Natural killer cell treated with Interleukin-12 subunit alpha and Interleukin-12 subunit beta and Interleukin-15 and Interleukin-18, amount 100 ng/mL, for 72 hours (primary cell): ENCODE measurements around the gene WHRN. TPM values are rescaled to one million over a fixed set of nuclear protein-coding genes. Genes with fewer than 3 reads are reported as not detected.

Experiments
- ATAC-seq, 2 donors: fragments of 150-1000 bp; cut with Tn5 transposase in 1 of 2; sonication (Bioruptor Pico), chemical (Tn5 transposase) in 1 of 2; 2 replicates each; pipeline ENCODE4 v1.10.0; 2021
- DNase-seq: peaks from one replicate; pipeline ENCODE4 v3.0.0; 2022; ENCODE audit warnings: low spot score
- H3K27ac Mint-ChIP-seq, 2 donors: 1 replicate in 1 of 2; 2 replicates in 1 of 2; pipeline ENCODE4 v1.8.0; 2022; ENCODE audit warnings: mixed read lengths in 2 of 2, mild to moderate bottlenecking in 1 of 2, moderate library complexity in 1 of 2
- H3K27me3 Mint-ChIP-seq, 2 donors: 1 replicate in 1 of 2; 2 replicates in 1 of 2; pipeline ENCODE4 v1.8.0; 2022; ENCODE audit warnings: mixed read lengths in 2 of 2
- H3K36me3 Mint-ChIP-seq: one replicate; pipeline ENCODE4 v1.8.0; 2022; ENCODE audit warnings: mixed read lengths
- H3K4me1 Mint-ChIP-seq, 2 donors: 1 replicate in 1 of 2; 2 replicates in 1 of 2; pipeline ENCODE4 v1.8.0; 2022; ENCODE audit warnings: low read depth in 2 of 2, mixed read lengths in 2 of 2, mild to moderate bottlenecking in 1 of 2
- H3K4me3 Mint-ChIP-seq: one replicate; pipeline ENCODE4 v1.8.0; 2022; ENCODE audit warnings: mixed read lengths
- H3K9me3 Mint-ChIP-seq: 2 replicates; pipeline ENCODE4 v1.8.0; 2022; ENCODE audit warnings: mixed read lengths
- total RNA-seq, 2 donors: library from RNA; stranded (reverse); gene quantifications; one replicate each; pipeline ENCODE4 v1.2.3, GENCODE V29; 2022

The WHRN gene
- total RNA-seq, 2 donors from 2014 or later, result 1.1 to 2.4 TPM

DNA sequence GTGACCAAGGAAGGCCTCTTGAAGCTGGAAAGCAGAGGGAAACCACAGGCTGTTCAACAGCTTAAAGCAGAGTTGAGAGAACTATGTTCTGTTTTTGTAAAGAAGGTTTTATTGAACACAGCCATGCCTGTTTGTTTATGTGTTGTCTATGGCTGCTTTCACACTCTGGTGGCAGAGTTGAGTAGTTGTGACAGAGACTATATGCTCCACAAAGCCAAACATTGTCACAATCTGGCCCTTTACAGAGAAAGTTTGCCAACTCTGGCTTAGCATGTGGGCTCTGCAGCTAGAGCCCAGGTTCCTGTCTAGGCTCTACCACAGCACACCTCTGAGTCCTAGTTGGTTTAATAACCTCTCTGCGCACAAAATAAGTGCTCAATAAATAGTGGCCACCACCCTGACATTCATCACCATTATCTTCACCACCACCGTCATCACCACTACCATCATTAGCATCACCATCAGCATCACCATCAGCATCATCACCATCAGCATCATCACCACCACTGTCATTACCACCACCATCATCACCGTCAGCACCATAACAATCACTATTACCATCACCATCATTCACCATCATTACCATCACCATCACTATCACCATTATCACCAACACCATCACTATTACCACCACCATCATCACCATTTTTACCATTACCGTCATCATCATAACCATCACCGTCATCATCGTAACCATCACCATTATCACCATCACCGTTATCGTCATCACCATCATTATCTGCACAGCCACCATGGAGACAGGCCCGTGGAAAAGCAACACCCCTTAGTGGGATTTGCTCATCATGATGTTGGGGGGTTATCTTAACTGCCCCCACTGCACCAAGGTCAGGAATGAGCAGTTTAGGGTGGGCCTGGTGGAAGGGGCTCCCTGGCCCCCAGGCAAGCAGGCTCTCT is 135.8 kb downstream of the WHRN start:
- H3K9me3 Mint-ChIP-seq, result no peaks in the 10 kb centered on the region
- H3K27ac Mint-ChIP-seq, result peak overlapping the region; percentile 77 to 82
- peak overlapping the region; percentile 69 for H3K4me3 Mint-ChIP-seq
- H3K36me3 Mint-ChIP-seq, result peaks cover 30% of the 10 kb centered on the region
- ATAC-seq (peak in 1 of 2 donors; percentile 3), DNase-seq (no peak)
- H3K4me1 Mint-ChIP-seq, result peaks cover 62 to 81% of the 10 kb centered on the region in 2 donors
- no peaks in the 10 kb centered on the region for H3K27me3 Mint-ChIP-seq

DNA sequence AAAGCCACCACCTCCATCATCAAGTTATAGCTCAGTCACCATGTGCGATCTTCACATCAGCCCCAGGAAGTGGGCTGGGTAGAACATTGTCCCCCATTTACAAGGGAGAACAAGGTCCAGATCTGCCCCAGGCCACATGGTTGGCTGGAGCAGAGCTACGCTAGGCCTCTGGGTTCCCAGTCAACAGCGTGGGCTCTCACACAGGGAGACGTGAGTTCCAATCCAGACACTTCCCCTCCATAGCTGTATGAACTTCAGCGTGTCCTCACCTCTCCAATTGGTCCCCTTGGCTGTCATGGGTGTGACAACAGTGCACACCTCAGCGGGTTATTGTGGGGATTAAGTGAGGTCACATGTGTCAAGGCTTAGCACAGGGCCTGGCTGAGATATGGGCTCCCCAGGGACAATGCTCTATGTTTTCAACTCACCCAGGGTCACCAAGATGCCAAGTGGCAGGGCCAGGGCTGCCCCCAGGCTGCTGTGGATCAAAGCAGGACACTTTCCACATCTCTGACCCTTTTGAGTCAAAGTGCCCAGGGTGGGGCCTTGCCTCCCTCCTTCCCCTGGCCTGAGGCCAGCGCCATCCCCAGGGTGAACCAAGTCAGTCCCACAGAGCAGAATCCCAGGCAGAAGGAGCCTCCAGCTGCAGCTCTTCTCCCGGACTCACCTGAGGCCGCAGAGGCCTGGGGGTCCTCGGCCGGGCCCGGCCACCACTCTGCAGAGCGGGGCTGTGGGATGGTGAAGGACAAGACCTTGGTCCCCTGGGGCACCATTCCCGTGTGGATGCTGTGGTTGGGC is 137.3 kb downstream of the WHRN start:
- ATAC-seq (peak in 1 of 2 donors; percentile 45), DNase-seq (no peak)
- Mint-ChIP-seq H3K4me3 (peak overlapping the region; percentile 85), H3K9me3 (no peaks in the 10 kb centered on the region), H3K4me1 (peaks cover 65 to 83% of the 10 kb centered on the region in 2 donors), H3K27me3 (no peaks in the 10 kb centered on the region), H3K36me3 (peaks cover 37% of the 10 kb centered on the region), H3K27ac (peak overlapping the region; percentile 77 to 82)

DNA sequence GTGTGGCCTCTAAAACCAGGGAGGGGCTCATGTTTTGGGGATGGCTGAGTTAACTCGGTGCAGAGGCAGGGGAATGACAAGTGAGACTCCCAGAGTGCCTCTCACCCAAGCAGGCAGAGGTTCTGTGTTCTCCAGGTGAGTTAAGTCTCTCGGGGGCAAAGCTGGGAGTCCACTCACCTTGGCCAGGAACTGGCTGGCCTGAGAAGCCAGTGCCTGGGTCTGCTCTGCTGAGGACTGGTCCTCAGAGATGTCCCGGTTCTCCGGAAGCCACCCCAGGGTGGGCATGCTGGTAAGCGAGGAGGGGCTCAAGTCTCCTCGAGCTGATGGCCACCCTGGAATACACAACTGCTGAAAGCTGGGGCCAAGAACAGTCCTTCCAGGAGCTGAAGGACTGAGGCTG is 137.9 kb downstream of the WHRN start:
- Mint-ChIP-seq H3K4me1 (peaks cover 66 to 80% of the 10 kb centered on the region in 2 donors), H3K4me3 (peak overlapping the region; percentile 85), H3K9me3 (no peaks in the 10 kb centered on the region), H3K27ac (peak overlapping the region; percentile 77 to 82), H3K27me3 (no peaks in the 10 kb centered on the region), H3K36me3 (peaks cover 37% of the 10 kb centered on the region)
- DNase-seq, result no peak
- no peak for ATAC-seq

DNA sequence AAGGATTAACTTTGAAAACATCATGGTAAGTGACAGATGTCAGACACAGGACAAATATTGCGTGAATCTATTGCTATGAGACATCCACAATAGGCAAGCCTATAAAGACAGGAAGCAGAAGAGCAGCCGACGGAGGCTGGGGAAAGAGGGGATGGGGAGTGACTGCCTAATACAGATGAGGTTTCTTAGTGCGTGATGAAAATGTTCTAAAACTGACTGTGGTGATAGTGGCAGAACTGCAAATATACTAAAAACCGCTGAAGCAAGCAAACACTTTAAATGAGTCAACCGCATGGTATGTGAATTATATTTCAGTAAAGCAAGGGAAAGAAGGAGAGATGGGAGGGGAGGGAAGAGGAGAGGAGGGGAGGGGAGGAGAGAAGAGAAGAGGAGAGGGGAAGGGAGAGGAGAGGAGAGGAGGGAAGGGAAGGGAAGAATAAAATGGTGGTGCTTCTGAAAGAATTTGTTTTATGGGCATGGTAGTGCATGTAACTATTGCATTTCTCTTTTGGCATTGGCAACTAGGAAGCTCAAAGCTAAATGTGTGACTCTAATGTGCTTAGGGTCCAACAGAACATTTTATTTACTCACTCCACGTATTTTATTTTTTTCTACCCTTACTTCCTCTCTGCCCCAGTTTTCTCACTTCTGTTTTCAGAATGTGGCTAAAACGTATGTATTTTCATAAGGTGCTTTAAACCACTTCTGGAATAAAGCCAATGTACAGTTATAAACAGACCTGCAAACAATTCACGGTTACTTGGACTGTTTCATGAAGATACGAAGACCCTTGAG is 138.7 kb downstream of the WHRN start:
- Mint-ChIP-seq H3K4me1 (peaks cover 61 to 72% of the 10 kb centered on the region in 2 donors), H3K27ac (peak overlapping the region; percentile 77 to 82), H3K27me3 (no peaks in the 10 kb centered on the region), H3K9me3 (no peaks in the 10 kb centered on the region), H3K4me3 (peak overlapping the region; percentile 85), H3K36me3 (peaks cover 37% of the 10 kb centered on the region)
- ATAC-seq, result peak; percentile 76 to 79
- DNase-seq, result peak; percentile 78

DNA sequence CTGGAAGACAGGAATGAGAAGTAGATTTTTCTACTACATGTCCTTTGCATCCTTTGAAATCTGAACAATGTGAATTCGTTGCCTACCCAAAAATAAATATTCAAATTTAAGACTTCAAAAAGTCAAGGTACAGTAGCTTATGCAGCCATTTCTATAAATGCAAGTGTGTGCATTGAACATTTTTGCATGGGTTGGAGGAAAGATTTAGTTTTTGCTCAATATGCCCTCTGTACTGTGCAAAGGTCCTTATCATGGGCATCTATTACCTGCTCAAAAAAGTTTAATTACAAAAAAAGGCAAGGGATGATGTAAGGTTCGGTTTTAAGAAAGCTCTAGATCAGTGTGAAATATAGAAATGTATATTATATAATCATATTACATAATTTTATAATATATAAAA is 140.1 kb downstream of the WHRN start:
- ATAC-seq (no peak), DNase-seq (no peak)
- Mint-ChIP-seq H3K27me3 (no peaks in the 10 kb centered on the region), H3K4me3 (no peak overlapping the region), H3K36me3 (peaks cover 51% of the 10 kb centered on the region), H3K27ac (peak overlapping the region; percentile 82 to 97), H3K4me1 (peaks cover 70 to 78% of the 10 kb centered on the region in 2 donors), H3K9me3 (no peaks in the 10 kb centered on the region)

DNA sequence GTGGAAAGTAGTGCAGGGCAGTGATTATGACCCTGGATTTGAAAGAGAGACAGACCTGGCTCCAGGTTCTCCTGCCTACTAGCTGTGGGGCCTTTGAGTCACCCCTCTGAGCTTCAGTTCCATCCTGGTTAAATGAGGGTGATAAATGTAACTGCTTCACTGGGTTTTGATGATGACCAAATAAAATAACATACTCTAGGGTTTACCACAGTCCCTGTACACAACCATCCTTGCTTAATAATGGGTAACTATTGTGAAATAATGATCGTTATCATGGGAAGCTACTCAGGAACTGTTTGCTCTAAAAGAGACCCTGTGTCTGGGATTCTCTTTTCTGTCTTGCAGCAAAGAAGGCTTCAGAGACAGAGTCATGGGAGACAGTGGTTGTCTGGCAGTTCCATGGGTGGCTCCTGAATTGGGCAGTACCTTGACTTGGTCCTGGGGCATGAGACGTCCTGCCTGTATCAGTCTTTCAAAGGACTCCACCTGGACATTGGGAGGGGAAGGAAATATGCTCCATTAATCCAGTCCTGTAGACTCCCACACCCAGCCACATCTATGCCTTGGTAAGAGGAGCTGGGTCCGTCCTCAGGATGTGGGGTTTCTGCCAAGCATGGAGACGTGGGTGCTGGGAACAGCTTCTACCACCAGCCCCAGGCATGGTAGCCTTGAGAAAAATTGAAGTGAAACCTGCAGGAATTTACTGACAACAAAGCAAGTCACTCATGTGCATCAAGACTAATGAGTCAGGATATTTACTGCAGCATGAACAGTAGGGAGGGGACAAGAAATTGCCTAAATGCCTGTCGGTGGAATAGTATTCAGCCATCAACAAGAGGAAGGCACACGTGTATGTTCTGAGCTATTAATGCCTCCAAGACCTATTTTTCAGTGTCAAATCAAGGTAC is 140.9 kb downstream of the WHRN start:
- no peak for DNase-seq
- Mint-ChIP-seq H3K9me3 (no peaks in the 10 kb centered on the region), H3K36me3 (peaks cover 47% of the 10 kb centered on the region), H3K27ac (peak overlapping the region; percentile 82 to 97), H3K27me3 (no peaks in the 10 kb centered on the region), H3K4me3 (peak overlapping the region; percentile 78), H3K4me1 (peaks cover 71% of the 10 kb centered on the region in 2 donors)
- peak; percentile 62 to 78 for ATAC-seq

DNA sequence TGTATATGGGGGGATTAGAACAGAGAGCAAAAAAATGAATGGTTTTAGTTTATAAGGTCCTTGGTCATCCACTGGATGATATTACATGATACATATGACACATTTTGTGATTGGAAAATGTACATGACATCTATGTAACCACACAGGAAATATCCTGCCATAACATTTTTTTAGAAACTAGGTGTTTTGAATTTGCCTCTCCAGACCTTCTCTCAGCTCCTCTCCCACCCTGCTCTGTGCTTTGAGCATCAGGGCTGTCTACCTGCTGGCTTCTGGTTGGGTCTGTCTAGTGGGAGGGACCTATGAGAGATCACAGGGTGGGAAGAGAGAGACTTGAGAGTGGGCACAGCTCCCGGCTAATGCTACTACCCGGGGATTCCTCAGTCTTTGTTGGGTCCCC is 141.8 kb downstream of the WHRN start:
- Mint-ChIP-seq H3K9me3 (no peaks in the 10 kb centered on the region), H3K27me3 (no peaks in the 10 kb centered on the region), H3K4me3 (peak overlapping the region; percentile 78), H3K27ac (peak overlapping the region; percentile 82 to 97), H3K36me3 (peaks cover 47% of the 10 kb centered on the region), H3K4me1 (peaks cover 69% of the 10 kb centered on the region in 2 donors)
- no peak for DNase-seq
- peak in 1 of 2 donors; percentile 43 for ATAC-seq

DNA sequence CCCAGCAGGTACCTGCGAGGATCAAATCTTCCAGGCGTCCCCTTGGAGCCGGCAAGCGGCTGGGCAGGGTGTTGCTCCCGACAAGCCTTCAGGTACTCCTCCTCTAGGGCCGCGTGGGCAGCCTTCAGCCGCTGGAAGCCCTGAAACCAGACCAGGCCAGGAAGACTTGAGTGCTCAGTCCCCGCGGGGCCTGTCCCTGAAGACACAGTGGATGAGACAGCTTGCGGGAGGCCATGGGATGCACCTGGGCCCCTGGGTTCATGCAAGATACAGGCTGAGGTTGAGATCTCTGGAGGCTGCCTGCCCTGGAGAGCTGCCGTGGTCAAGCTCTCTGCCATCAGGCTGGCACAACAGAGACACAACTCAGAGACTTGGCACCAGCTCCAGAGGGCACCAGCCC is 142.9 kb downstream of the WHRN start:
- Mint-ChIP-seq H3K4me3 (no peak overlapping the region), H3K27me3 (no peaks in the 10 kb centered on the region), H3K9me3 (no peaks in the 10 kb centered on the region), H3K36me3 (peaks cover 55% of the 10 kb centered on the region), H3K27ac (peak overlapping the region; percentile 82 to 97), H3K4me1 (peaks cover 65 to 67% of the 10 kb centered on the region in 2 donors)
- ATAC-seq (no peak), DNase-seq (no peak)

DNA sequence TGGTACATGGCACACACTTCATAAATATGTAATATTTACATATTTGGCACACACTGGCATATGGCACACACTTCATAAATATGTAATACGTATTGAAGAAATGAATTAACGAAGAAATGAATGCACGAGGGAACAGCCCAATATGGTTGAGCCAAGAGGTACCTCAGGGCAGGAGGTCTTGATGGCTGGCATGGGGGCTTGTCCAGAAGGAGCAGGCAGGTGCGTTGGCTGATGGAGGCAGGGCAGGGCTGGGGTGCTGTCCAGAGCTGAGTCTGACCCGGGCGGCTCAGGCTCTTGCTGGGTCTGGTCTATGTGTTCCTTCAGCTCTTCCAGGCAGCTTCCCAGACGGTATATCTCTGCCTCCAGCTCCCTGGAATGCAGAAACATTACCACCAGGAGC is 143.7 kb downstream of the WHRN start:
- Mint-ChIP-seq H3K36me3 (peaks cover 52% of the 10 kb centered on the region), H3K27me3 (no peaks in the 10 kb centered on the region), H3K4me3 (no peak overlapping the region), H3K9me3 (no peaks in the 10 kb centered on the region), H3K4me1 (peaks cover 60 to 64% of the 10 kb centered on the region in 2 donors), H3K27ac (peak overlapping the region; percentile 82 to 97)
- ATAC-seq (no peak), DNase-seq (no peak)

DNA sequence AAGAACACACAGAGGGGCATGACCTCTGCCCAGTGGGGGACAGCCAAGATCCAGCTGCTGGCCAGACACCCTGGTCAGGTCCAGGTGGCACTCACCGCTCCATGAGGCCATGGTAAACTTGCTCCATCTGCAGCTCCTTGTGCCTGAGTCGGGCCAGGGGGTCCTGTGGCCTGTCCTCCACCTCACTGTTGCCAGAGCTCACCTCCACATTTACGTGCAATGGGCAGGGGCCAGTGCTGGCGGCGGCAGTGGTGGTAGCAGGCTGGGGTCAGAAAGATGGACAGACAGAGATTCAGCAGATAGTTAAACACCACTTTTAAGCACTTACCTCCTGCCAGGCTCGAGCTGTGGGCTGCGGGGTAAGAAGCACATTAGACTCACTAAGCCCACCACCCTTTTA is 145.5 kb downstream of the WHRN start:
- Mint-ChIP-seq H3K27ac (peak overlapping the region; percentile 82 to 97), H3K9me3 (no peaks in the 10 kb centered on the region), H3K36me3 (peaks cover 47% of the 10 kb centered on the region), H3K27me3 (no peaks in the 10 kb centered on the region), H3K4me1 (peaks cover 50 to 58% of the 10 kb centered on the region in 2 donors), H3K4me3 (no peak overlapping the region)
- DNase-seq, result no peak
- no peak for ATAC-seq

DNA sequence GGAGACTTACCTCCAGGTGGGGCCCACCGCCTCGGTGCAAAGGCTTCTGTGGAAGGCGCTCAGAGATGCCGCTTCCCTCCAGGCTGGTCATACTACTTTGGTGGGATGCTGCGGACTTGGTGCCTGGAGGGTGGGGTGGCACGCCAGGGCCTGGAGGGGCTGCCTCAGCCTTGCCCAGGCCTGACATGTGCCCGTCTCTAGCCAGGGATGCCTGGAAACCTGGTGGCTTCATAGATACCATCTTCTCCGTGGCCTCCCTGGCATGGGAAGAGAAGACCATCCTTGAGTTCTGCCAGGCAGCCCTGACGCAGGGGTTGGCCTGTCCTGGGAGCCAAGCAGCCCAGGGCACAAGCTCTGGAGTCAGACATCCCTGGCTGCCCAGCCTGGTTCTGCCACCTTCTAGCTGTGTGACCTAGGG is 147.4 kb downstream of the WHRN start:
- H3K4me1 Mint-ChIP-seq, result peaks cover 31 to 39% of the 10 kb centered on the region in 2 donors
- H3K27ac Mint-ChIP-seq, result peak overlapping the region; percentile 80 to 97
- DNase-seq (no peak), ATAC-seq (no peak)
- H3K27me3 Mint-ChIP-seq, result no peaks in the 10 kb centered on the region
- no peaks in the 10 kb centered on the region for H3K9me3 Mint-ChIP-seq
- H3K4me3 Mint-ChIP-seq, result no peak overlapping the region
- peaks cover 34% of the 10 kb centered on the region for H3K36me3 Mint-ChIP-seq

DNA sequence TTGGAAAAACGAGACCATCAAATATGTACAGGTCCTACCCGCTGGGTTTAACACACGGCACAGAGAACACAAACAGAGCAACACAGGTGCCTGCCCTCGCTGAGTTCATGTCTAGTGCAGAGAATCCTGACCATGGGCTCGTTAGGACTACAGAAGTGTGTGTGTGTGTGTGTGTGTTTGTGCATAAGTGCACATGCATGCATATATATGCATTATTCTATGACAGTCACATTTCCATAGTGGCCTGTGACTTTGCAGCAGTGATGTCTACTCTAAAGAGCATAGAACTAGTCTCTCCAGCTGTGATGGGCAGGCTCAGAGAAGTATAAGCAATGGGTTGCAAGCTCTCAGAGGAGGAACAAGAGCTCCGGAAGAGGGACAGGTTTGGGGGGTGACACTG is 147.9 kb downstream of the WHRN start:
- peak overlapping the region; percentile 80 to 97 for H3K27ac Mint-ChIP-seq
- DNase-seq (no peak), ATAC-seq (no peak)
- H3K4me1 Mint-ChIP-seq, result peaks cover 29 to 36% of the 10 kb centered on the region in 2 donors
- H3K27me3 Mint-ChIP-seq, result no peaks in the 10 kb centered on the region
- peaks cover 34% of the 10 kb centered on the region for H3K36me3 Mint-ChIP-seq
- H3K9me3 Mint-ChIP-seq, result no peaks in the 10 kb centered on the region
- no peak overlapping the region for H3K4me3 Mint-ChIP-seq
